GOT3 (cell line): ENCODE measurements around the gene KCNJ3.
"Not testable (repeated sequence)": the region's sequence is repeated elsewhere in the genome, so short reads cannot be mapped to it uniquely, and the experiment has no call there.

Source experiments
- DNase-seq: peaks from one replicate; lab custom pipeline; 2025; ENCODE audit warnings: mixed read lengths; lab: John Stamatoyannopoulos, UW

KCNJ3 gene

GRCh38 chr2:154846842-154847241 lies 148.3 kb downstream of the KCNJ3 start:
- DNase-seq: no peak

- DNase-seq: no peak
These were observed 151.0 kb downstream of the KCNJ3 start for GRCh38 chr2:154849482-154849881.

DNA sequence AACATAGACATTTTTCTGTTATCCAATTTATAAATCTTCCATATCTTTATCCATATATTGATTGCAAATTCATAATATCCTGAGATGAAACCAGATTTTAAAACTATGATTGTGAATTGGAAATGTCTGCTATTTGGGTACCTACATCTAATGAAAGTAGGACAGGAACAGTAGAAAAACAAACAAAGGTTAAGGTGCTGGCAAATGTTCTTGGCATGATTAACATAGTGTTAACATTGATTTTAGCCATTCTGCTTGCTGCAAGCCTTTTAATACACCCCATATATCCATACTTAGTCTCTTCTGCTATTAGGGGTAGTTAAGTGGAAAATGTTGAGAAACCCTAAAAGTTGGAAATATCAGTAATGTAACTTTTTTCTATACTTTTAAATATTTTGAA lies 152.0 kb downstream of the KCNJ3 start:
- no peak for DNase-seq

- DNase-seq: no peak
These were observed 156.6 kb downstream of the KCNJ3 start for GRCh38 chr2:154855138-154855537.

- DNase-seq: not testable (repeated sequence)
These were observed 168.7 kb downstream of the KCNJ3 start for GRCh38 chr2:154867151-154867550.

- DNase-seq: no peak
These were observed 177.5 kb downstream of the KCNJ3 start for GRCh38 chr2:154875999-154876398.

DNA sequence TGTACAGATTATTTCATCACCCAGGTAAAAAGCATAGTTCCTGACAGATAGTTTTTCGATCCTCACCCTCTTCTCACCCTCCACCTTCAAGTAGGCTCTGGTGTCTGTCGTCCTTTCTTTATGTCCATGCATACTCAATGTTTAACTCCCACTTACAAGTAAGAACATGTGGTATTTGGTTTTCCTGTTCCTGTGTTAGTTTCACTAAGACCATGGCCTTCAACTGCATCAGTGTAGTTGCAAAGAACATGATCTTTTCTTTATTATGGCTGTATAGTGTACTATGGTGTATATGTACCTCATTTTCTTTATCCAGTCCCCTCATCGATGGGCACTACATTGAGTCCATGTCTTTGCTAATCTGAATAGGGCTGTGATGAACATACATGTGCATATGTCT lies 184.2 kb downstream of the KCNJ3 start:
- no peak for DNase-seq

DNA sequence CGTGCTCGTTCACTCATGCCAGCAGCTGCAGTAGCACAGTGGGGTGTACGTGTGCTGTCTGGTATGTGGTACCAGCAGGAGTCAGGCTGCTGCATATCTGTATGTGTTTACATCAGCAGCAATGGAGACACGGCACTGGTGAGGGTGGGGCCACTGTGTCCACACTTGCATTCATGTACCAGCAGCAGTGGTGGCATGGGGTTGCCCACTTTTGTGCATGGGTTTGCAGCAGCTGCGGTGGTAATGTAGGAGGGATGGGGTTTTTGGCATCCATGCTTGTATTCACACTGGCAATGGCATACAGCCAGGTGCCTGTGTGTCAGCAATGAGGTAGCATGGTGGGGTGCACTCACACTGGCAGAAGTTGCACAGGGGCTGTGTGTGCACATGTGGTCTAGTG lies 187.8 kb downstream of the KCNJ3 start:
- DNase-seq: no peak

DNA sequence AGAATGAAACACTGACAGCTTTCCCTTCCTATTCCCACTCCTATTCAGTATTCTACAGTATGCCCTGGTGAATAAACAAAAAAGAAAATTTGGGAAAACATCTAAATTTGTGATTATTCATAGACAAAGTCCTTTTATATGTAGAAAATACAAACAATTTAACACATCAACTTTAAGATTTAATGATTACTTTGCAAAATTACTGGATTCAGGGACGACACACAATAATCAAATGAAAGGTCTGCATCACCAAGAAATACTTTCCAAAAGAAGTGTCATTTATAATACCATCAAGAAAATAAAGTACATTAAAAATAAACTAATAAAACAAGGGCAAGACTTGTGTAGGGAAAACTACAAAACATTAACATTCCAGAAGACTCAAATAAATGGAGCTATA lies 199.8 kb downstream of the KCNJ3 start:
- DNase-seq: no peak

DNA sequence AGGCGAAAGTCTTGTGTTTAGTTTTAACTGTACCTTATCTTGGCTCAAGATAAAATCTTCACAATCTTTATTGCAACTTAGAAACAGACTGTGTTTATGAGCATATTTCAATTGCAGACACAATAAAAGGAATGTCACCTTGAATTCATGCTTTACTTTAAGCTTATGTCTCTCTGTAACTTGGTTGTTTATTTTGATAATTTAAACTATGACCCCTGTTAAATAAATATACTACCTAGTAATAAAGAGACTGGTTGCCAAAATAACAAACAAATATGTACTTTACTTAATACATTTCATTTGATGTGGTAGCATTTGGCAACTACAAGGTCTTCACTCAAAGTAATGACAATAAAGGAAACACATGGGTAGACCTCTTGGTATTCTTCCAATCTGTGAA lies 202.6 kb downstream of the KCNJ3 start:
- no peak for DNase-seq
